Peyer's patch (tissue), 4 donors: ENCODE data around the gene DCAF6.

Source experiments
- CTCF ChIP-seq, 6 experiments: fragments of 450-650 bp in 4 of 6; fragments of 200-600 bp in 2 of 6; sonication (generic) in 1 of 6; IDR thresholded peaks; one replicate each; pipeline ENCODE4 v1.5.1; 2017 to 2019; ENCODE audit warnings: antibody characterized with exemption in 6 of 6, mild to moderate bottlenecking in 3 of 6, moderate library complexity in 1 of 6
- POLR2A ChIP-seq, 2 donors: fragments of 450-650 bp; IDR thresholded peaks; one replicate each; pipeline ENCODE4 v1.5.1; 2017; ENCODE audit warnings: antibody characterized with exemption in 2 of 2, mild to moderate bottlenecking in 2 of 2, moderate library complexity in 2 of 2

- TF ChIP-seq CTCF (IDR thresholded peaks at IDR 0.05): no peak
- TF ChIP-seq POLR2A (IDR thresholded peaks at IDR 0.05): no peak
Measured at GRCh38 chr1:167909691-167910180, 26.7 kb upstream of the DCAF6 start.
